ENCODE data around the gene CHCHD1.

Gene CHCHD1

DNA sequence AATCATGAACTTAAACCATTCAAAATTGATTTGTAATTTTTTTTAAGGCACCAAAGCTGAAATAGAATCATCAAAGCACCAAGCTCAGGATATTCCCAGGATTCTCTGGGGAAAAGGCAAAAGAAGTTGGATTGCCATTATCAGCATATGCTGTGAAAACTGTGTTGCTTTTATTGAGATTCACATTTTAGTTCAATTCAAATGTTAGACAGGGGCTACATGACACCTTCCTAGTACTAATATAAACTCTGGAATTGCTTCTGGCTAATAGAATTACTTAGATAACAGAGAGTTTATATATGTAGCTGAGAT lies 33.8 kb downstream of the CHCHD1 start:
- peaks cover 12% of the 10 kb centered on the region; the same call in 1 of the 2 replicates for H3F3A ChIP-seq (ENCODE audit: low read depth)
- peaks cover 2% of the 10 kb centered on the region for H4K20me1 ChIP-seq (ENCODE audit: insufficient read depth, low read length, poor library complexity, severe bottlenecking)
- H3K9ac ChIP-seq (ENCODE audit: low read depth, low read length, poor library complexity, severe bottlenecking), result no peak overlapping the region
- H3K4me3 ChIP-seq (ENCODE audit: low read length, poor library complexity, severe bottlenecking), result no peak overlapping the region
- no peaks in the 10 kb centered on the region for H3K9me3 ChIP-seq (ENCODE audit: insufficient read depth, low read depth, low read length)
- H3K9me2 ChIP-seq (replicated peaks; ENCODE audit: low read depth, low read length), result no peaks in the 10 kb centered on the region
- H2AFZ ChIP-seq (ENCODE audit: low read length), result no peak overlapping the region
- H3K79me2 ChIP-seq (ENCODE audit: insufficient read depth, low read length), result peaks cover 3% of the 10 kb centered on the region; the same call in 1 of the 2 replicates
- peaks cover 1% of the 10 kb centered on the region for H3K4me1 ChIP-seq (ENCODE audit: insufficient read depth, low read length, poor library complexity, severe bottlenecking)
- TF ChIP-seq CTCF (conservative IDR thresholded peaks at IDR 0.05; ENCODE audit: low read length) (no peak), EZH2phosphoT487 (IDR thresholded peaks at IDR 0.05; ENCODE audit: borderline replicate concordance) (no peak)
- H3K27me3 ChIP-seq (ENCODE audit: insufficient read depth, low read length, poor library complexity, severe bottlenecking), result no peaks in the 10 kb centered on the region
- peaks cover 51% of the 10 kb centered on the region; the same call in 1 of the 2 replicates for H3K36me3 ChIP-seq (ENCODE audit: insufficient read depth, low read length)
- H3K4me2 ChIP-seq (ENCODE audit: low read depth, low read length, poor library complexity, severe bottlenecking), result no peak overlapping the region

GRCh38 chr10:73816917-73817729 lies 35.3 kb downstream of the CHCHD1 start:
- Histone ChIP-seq H3K4me1 (ENCODE audit: insufficient read depth, low read length, poor library complexity, severe bottlenecking) (no peaks in the 10 kb centered on the region), H4K20me1 (ENCODE audit: insufficient read depth, low read length, poor library complexity, severe bottlenecking) (no peaks in the 10 kb centered on the region), H3K27me3 (ENCODE audit: insufficient read depth, low read length, poor library complexity, severe bottlenecking) (no peaks in the 10 kb centered on the region), H3K9me2 (replicated peaks; ENCODE audit: low read depth, low read length) (no peaks in the 10 kb centered on the region), H3K79me2 (ENCODE audit: insufficient read depth, low read length) (no peaks in the 10 kb centered on the region), H3K4me3 (ENCODE audit: low read length, poor library complexity, severe bottlenecking) (no peak overlapping the region), H3K9ac (ENCODE audit: low read depth, low read length, poor library complexity, severe bottlenecking) (no peak overlapping the region), H3K4me2 (ENCODE audit: low read depth, low read length, poor library complexity, severe bottlenecking) (no peak overlapping the region), H3F3A (ENCODE audit: low read depth) (peaks cover 12% of the 10 kb centered on the region; the same call in 1 of the 2 replicates), H3K36me3 (ENCODE audit: insufficient read depth, low read length) (peaks cover 63% of the 10 kb centered on the region; the same call in 1 of the 2 replicates), H2AFZ (ENCODE audit: low read length) (no peak overlapping the region), H3K9me3 (ENCODE audit: insufficient read depth, low read depth, low read length) (no peaks in the 10 kb centered on the region)
- TF ChIP-seq CTCF (conservative IDR thresholded peaks at IDR 0.05; ENCODE audit: low read length) (no peak), EZH2phosphoT487 (IDR thresholded peaks at IDR 0.05; ENCODE audit: borderline replicate concordance) (no peak)

DNA sequence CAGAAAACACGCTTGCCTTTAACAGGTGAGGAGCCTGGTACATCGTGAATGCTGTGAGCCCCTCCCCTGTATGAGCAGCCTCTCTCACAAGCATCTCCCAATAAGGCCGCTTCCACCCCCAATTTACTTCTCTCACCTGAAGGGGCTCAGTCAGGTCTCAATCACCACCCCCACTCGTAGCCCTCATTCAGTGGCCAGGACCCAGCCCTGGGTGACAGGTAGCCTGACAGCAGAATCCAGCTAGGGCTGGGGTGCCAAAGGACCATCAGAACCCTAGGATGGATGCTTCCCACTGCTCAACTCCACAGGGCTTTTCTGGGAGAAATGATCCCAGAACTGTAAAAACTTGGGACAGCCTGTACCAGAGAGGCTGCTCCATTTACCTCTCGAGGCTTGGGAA lies 36.0 kb downstream of the CHCHD1 start:
- TF ChIP-seq EZH2phosphoT487 (IDR thresholded peaks at IDR 0.05; ENCODE audit: borderline replicate concordance) (no peak), CTCF (conservative IDR thresholded peaks at IDR 0.05; ENCODE audit: low read length) (no peak)
- Histone ChIP-seq H3K79me2 (ENCODE audit: insufficient read depth, low read length) (no peaks in the 10 kb centered on the region), H3K9ac (ENCODE audit: low read depth, low read length, poor library complexity, severe bottlenecking) (no peak overlapping the region), H3K9me2 (replicated peaks; ENCODE audit: low read depth, low read length) (no peaks in the 10 kb centered on the region), H2AFZ (ENCODE audit: low read length) (no peak overlapping the region), H3K4me3 (ENCODE audit: low read length, poor library complexity, severe bottlenecking) (no peak overlapping the region), H3F3A (ENCODE audit: low read depth) (peaks cover 6% of the 10 kb centered on the region; the same call in 1 of the 2 replicates), H4K20me1 (ENCODE audit: insufficient read depth, low read length, poor library complexity, severe bottlenecking) (no peaks in the 10 kb centered on the region), H3K4me1 (ENCODE audit: insufficient read depth, low read length, poor library complexity, severe bottlenecking) (no peaks in the 10 kb centered on the region), H3K27me3 (ENCODE audit: insufficient read depth, low read length, poor library complexity, severe bottlenecking) (no peaks in the 10 kb centered on the region), H3K36me3 (ENCODE audit: insufficient read depth, low read length) (peaks cover 64% of the 10 kb centered on the region; the same call in 1 of the 2 replicates), H3K4me2 (ENCODE audit: low read depth, low read length, poor library complexity, severe bottlenecking) (no peak overlapping the region), H3K9me3 (ENCODE audit: insufficient read depth, low read depth, low read length) (no peaks in the 10 kb centered on the region)

Data from Loucy (cell line).